NCI-H1092 (cell line): ENCODE measurements around the gene RBM22.

Experiments
- DNase-seq: peaks from one replicate; lab custom pipeline; 2025; lab: John Stamatoyannopoulos, UW

Gene RBM22

GRCh38 chr5:150651924-150652671 is 48.8 kb downstream of the RBM22 start:
- DNase-seq = no peak

GRCh38 chr5:150651382-150651781 is 49.5 kb downstream of the RBM22 start:
- no peak for DNase-seq

GRCh38 chr5:150650021-150651006 is 50.5 kb downstream of the RBM22 start:
- no peak for DNase-seq

GRCh38 chr5:150649108-150650020 is 51.5 kb downstream of the RBM22 start:
- no peak for DNase-seq

GRCh38 chr5:150648294-150649107 is 52.4 kb downstream of the RBM22 start:
- no peak for DNase-seq

GRCh38 chr5:150647275-150648251 is 53.3 kb downstream of the RBM22 start:
- DNase-seq = no peak

- peak; percentile 22 for DNase-seq
Observed at GRCh38 chr5:150645070-150645700, 55.7 kb downstream of the RBM22 start.

GRCh38 chr5:150644514-150644913 is 56.3 kb downstream of the RBM22 start:
- peak; percentile 8 for DNase-seq

- no peak for DNase-seq
Observed at GRCh38 chr5:150644058-150644457, 56.8 kb downstream of the RBM22 start.

GRCh38 chr5:150642991-150643710 is 57.7 kb downstream of the RBM22 start:
- DNase-seq = no peak

GRCh38 chr5:150642567-150642927 is 58.3 kb downstream of the RBM22 start:
- no peak for DNase-seq

GRCh38 chr5:150641824-150642566 is 58.9 kb downstream of the RBM22 start:
- no peak for DNase-seq

GRCh38 chr5:150641006-150641570 is 59.8 kb downstream of the RBM22 start:
- no peak for DNase-seq
